RWPE2 (cell line): Measurements from ENCODE around the gene RPLP2.

Source experiments
- ATAC-seq: fragments of 200-7000 bp; cut with Tn5 transposase; 3 replicates; pipeline ENCODE4 v1.9.1; 2021; ENCODE audit warnings: low read depth
- DNase-seq: peaks from one replicate; pipeline ENCODE4 v3.0.0-alpha.2; 2020; ENCODE audit warnings: low spot score
- H3K27ac ChIP-seq: fragments of 450-650 bp; 2 replicates; pipeline ENCODE4 v1.5.1; 2017; ENCODE audit warnings: mild to moderate bottlenecking; ENCODE audit not compliant: poor library complexity, severe bottlenecking
- H3K27me3 ChIP-seq: fragments of 250-450 bp; sonication (Bioruptor Pico); 2 replicates; pipeline ENCODE4 v1.5.1; 2021; ENCODE audit warnings: mild to moderate bottlenecking, moderate library complexity; ENCODE audit not compliant: insufficient read depth, poor library complexity, severe bottlenecking
- H3K36me3 ChIP-seq: fragments of 250-450 bp; sonication (Bioruptor Pico); 2 replicates; pipeline ENCODE4 v1.5.1; 2020; ENCODE audit warnings: low read depth, mild to moderate bottlenecking, moderate library complexity
- H3K4me1 ChIP-seq: fragments of 250-450 bp; sonication (Bioruptor Pico); 2 replicates; pipeline ENCODE4 v1.5.1; 2021; ENCODE audit warnings: mild to moderate bottlenecking, moderate library complexity; ENCODE audit not compliant: insufficient read depth, poor library complexity, severe bottlenecking
- H3K4me3 ChIP-seq: fragments of 250-450 bp; sonication (Bioruptor Pico); 2 replicates; pipeline ENCODE4 v1.5.1; 2021; ENCODE audit warnings: mild to moderate bottlenecking, moderate library complexity; ENCODE audit not compliant: severe bottlenecking
- H3K9me3 ChIP-seq: fragments of 250-450 bp; sonication (Bioruptor Pico); 2 replicates; pipeline ENCODE4 v1.5.1; 2021; ENCODE audit warnings: mild to moderate bottlenecking, moderate library complexity; ENCODE audit not compliant: severe bottlenecking
- CTCF ChIP-seq: fragments of 450-650 bp; IDR thresholded peaks from one replicate; pipeline ENCODE4 v1.5.1; 2017; ENCODE audit warnings: mild to moderate bottlenecking, moderate library complexity; ENCODE audit not compliant: poor library complexity, severe bottlenecking

Gene RPLP2

GRCh38 chr11:859394-860131, 49.8 kb downstream of the RPLP2 start:
- Histone ChIP-seq H3K27me3 (no peaks in the 10 kb centered on the region), H3K27ac (no peak overlapping the region), H3K4me3 (no peak overlapping the region), H3K36me3 (peaks cover 21% of the 10 kb centered on the region), H3K4me1 (no peaks in the 10 kb centered on the region), H3K9me3 (no peaks in the 10 kb centered on the region)
- no peak for TF ChIP-seq CTCF
- ATAC-seq (peak; percentile 33), DNase-seq (no peak)

- Histone ChIP-seq H3K9me3 (no peaks in the 10 kb centered on the region), H3K4me3 (no peak overlapping the region), H3K4me1 (no peaks in the 10 kb centered on the region), H3K27ac (no peak overlapping the region), H3K36me3 (peaks cover 26% of the 10 kb centered on the region), H3K27me3 (no peaks in the 10 kb centered on the region)
- TF ChIP-seq CTCF: no peak
- no peak for DNase-seq
- ATAC-seq: no peak
These were observed 50.7 kb downstream of the RPLP2 start for GRCh38 chr11:860234-861104.

- Histone ChIP-seq H3K27ac (no peak overlapping the region), H3K4me3 (no peak overlapping the region), H3K4me1 (no peaks in the 10 kb centered on the region), H3K9me3 (no peaks in the 10 kb centered on the region), H3K36me3 (peaks cover 31% of the 10 kb centered on the region), H3K27me3 (no peaks in the 10 kb centered on the region)
- DNase-seq: no peak
- ATAC-seq: no peak
- TF ChIP-seq CTCF: no peak
These were observed 51.3 kb downstream of the RPLP2 start for GRCh38 chr11:861105-861479.

- H3K27ac ChIP-seq: no peak overlapping the region
- DNase-seq (no peak), ATAC-seq (no peak)
- H3K4me3 ChIP-seq: no peak overlapping the region
- peaks cover 35% of the 10 kb centered on the region for H3K36me3 ChIP-seq
- no peaks in the 10 kb centered on the region for H3K9me3 ChIP-seq
- no peak for TF ChIP-seq CTCF
- no peaks in the 10 kb centered on the region for H3K4me1 ChIP-seq
- H3K27me3 ChIP-seq: no peaks in the 10 kb centered on the region
These were observed 52.4 kb downstream of the RPLP2 start for GRCh38 chr11:862081-862661.
